Fibroblast of the aortic adventitia (primary cell): ENCODE measurements around the gene FFAR4. TPM values are rescaled to one million over a fixed set of nuclear protein-coding genes. Genes with fewer than 3 reads are reported as not detected.
A peak's percentile ranks its signal among the peaks of the same experiment; 100 is the strongest.

Experiments
- DNase-seq: peaks from one replicate; pipeline ENCODE4 v3.0.0-alpha.2; 2010; ENCODE audit warnings: low read depth
- H3K4me3 ChIP-seq: 2 replicates; pipeline ENCODE4 v1.5.1; 2011; ENCODE audit warnings: low read depth, mild to moderate bottlenecking, control low read depth, low read length, moderate library complexity
- CTCF ChIP-seq: IDR thresholded peaks from 2 replicates; pipeline ENCODE4 v1.5.1; 2011; ENCODE audit warnings: mild to moderate bottlenecking, low read length, control low read depth, inconsistent platforms; ENCODE audit not compliant: insufficient read depth
- total RNA-seq: library from RNA; depleted of rRNA; stranded (reverse); fragments of >200 nt; gene quantifications from 2 replicates; pipeline ENCODE4 v1.2.3, GENCODE V29; 2012; ENCODE audit warnings: low replicate concordance

Gene FFAR4
- total RNA-seq, 1 donor, result not detected

DNA sequence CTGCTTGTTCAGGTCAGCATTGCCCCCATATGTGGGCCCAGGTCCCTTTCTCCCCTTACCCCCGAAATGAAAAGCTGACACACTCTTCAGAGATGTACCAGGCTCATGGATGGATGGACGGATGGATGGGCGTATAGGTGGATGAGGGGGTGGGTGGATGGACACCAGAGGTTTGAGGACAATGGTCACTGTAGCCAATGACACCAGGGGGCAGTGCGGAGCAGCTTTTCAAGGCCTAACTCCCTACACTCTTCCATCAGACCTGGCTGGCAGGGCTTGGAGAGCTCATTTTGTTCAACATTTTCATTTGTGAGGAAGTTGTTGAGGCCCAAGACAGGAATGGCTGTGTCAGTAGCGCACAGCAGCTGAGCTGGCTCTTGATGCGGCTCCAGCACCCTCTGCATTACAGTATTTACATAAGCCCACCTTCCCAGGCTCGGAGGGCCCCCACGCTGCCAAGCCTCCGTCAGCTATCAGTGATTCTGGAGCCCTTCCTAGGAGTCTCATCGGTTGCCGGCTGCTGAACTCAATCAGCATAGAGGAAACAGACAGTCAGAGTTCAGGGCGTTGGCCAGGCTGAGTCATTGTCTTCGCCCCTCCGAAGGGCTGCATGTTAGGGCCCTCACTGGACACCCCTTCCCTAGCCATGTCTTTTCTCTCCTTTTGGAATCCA lies 11.6 kb upstream of the FFAR4 start:
- H3K4me3 ChIP-seq, result no peak overlapping the region
- peak; percentile 69 for TF ChIP-seq CTCF
- peak; percentile 71 for DNase-seq

- no peak overlapping the region for H3K4me3 ChIP-seq
- no peak for TF ChIP-seq CTCF
- DNase-seq, result no peak
Observed at GRCh38 chr10:93559490-93559889, 7.0 kb upstream of the FFAR4 start.

DNA sequence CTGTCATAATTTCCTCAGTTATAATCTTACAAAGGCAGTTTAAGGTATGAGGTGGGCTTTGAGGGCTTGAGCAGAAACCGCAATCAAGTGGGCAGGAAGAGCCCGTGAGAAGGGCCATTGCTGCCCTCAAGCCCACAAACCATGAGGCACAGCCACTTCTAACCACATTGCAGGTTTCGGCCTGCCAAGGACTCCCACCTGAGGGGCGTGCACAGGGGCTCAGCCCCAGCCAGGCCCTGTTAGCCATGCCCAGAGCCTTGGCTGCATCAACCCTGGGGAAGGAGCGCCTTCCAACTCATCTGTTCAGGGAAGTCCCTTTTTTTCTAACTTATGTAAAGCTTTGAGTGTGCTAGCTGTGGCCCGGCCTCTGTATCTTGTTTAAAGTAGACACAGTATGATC lies 5.9 kb upstream of the FFAR4 start:
- DNase-seq, result no peak
- no peak for TF ChIP-seq CTCF

GRCh38 chr10:93565446-93565845 lies 1.0 kb upstream of the FFAR4 start:
- DNase-seq, result no peak
- no peak overlapping the region for H3K4me3 ChIP-seq
- TF ChIP-seq CTCF, result no peak

More for the DNA sequence above, 5.9 kb upstream of the FFAR4 start:
- H3K4me3 ChIP-seq, result no peak overlapping the region

GRCh38 chr10:93567277-93568104 lies 1.0 kb downstream of the FFAR4 start:
- TF ChIP-seq CTCF, result no peak
- DNase-seq, result no peak
- H3K4me3 ChIP-seq, result no peak overlapping the region

DNA sequence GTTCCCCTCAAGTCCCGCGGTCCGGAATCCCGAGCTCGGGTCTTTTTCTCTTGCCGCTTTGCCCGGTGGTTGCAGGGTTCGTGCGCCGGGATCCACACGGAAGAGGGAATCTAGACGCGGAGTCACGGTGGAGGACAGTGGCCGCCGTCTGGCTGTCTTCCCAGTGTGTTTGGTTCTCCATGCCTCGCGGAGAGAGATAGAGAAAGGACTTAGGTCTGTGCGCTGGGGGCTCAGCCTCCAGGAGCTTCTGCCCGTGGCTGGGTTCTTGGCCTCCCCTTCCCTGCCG lies 1.6 kb downstream of the FFAR4 start:
- TF ChIP-seq CTCF, result no peak
- no peak overlapping the region for H3K4me3 ChIP-seq
- no peak for DNase-seq
